Middle frontal gyrus (tissue), 1 donor: Measurements from ENCODE around the gene ACP2.
A peak's percentile ranks its signal among the peaks of the same experiment; 100 is the strongest.

ENCODE experiments used
- DNase-seq: peaks from one replicate; pipeline ENCODE4 v3.0.0-alpha.2; 2015; ENCODE audit warnings: low spot score; ENCODE audit errors: extremely low spot score

Gene ACP2

DNA sequence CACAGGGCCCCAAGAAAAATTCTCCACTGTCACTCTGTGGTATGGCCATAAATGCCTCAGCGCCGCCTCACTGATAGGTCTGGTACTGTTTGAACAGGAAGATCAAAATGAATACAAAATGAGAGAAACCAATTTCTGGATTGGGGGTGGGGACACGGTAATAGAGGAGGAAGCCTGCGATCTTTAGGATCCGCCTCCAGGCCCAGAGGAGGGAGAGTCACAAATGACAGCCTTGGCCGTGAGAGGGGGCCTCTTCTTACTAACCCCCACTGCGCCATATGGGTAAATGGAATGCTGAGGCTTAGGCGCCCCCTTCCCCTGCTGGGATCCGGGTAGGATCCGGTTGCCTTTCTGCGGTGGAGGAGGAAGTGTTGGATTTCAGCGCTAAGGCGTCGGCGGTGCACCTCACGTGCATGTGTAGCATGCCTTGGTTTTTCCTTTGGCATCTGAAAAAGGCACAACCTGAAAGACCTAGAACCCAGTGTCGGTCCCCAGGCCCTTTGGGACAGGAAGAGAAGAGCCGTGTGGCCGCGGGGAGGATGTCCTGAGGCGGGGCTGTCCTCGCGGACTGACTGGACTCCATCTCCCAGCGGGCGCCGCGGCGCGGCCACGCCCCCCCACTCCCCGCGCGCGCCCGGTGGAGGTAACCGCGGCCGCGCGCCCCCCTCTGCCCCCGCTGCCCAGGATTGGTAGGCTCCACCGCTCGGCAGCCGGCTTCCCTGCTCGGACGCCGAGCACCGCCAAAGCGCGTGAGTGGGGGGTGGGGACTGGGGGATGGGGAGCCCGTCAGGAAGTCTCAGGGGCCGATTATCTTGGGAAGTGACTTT is 20.6 kb upstream of the ACP2 start:
- DNase-seq: peak; percentile 77

DNA sequence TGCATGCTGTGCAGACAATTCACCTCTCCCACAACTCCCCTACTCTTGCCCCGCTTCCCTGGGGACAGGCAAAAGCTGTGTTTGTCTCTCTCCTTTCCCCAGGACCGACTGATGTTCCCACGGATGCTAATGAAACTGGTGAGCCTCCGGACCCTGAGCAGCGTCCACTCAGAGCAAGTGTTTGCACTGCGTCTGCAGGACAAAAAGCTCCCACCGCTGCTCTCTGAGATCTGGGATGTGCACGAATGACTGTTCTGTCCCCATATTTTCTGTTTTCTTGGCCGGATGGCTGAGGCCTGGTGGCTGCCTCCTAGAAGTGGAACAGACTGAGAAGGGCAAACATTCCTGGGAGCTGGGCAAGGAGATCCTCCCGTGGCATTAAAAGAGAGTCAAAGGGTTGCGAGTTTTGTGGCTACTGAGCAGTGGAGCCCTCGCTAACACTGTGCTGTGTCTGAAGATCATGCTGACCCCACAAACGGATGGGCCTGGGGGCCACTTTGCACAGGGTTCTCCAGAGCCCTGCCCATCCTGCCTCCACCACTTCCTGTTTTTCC is 19.9 kb upstream of the ACP2 start:
- no peak for DNase-seq

DNA sequence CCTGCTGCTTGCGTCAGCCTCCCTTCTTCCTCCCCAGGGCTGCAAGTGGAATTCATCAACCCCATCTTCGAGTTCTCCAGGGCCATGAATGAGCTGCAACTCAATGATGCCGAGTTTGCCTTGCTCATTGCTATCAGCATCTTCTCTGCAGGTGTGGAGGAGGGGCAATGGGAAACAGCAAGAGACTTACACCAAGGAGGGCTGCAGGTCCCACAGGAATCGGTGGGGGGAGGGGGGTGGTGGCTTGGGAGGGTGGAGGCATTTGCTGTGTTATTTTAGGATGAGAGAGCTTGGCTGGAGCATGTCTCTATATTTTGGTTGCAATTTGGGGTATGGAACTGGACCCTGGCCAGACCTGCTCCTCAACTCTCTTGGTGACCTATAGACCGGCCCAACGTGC is 19.3 kb upstream of the ACP2 start:
- DNase-seq: no peak

DNA sequence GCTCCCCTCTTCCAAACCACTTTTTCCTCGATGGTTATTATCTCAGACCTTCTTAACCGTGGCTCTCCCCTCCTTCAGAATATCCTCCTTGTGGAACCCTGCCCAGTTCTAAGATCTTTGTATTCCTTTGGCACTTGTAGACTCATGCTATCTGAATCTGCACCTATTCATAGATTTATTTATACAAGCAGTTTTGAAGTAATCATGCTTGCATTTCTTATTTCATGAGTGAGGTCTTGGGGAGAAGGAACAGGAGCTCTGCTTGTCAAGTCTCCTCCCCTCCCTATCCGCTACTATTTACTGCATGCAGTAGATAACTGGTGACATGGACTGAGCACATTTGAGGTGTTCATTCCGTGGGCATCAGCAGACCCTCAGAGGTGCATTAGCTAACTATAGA is 15.9 kb upstream of the ACP2 start:
- no peak for DNase-seq

DNA sequence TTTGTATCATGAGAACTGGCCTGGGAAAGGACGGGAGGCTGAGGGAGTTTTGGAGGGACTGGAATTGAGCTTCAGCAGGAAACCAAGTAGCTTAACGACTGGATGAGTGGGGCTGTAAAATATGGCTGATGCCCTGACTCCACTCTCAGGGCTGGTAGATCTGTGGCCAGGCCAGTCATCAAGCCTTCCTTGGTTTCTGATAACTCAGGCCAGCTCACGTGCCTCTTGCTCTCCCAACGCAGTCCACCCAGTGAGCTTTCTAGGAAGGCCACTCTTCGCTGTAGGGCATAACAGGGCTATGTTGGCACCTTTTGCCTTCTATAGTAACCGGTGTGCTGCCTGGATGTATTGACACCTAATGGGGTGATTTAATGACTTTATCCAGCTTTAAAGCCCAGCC is 15.5 kb upstream of the ACP2 start:
- DNase-seq: no peak

DNA sequence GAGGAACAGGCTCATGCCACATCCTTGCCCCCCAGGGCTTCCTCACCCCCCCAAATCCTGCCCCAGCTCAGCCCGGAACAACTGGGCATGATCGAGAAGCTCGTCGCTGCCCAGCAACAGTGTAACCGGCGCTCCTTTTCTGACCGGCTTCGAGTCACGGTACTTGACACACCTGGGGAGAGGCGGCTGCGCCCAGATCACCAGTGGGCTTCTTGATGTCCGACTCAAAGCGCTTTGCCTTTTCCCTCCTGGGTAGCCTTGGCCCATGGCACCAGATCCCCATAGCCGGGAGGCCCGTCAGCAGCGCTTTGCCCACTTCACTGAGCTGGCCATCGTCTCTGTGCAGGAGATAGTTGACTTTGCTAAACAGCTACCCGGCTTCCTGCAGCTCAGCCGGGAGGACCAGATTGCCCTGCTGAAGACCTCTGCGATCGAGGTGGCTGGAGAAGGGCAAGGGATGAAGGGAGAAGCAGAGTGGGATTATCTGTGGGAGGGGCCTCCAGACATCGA is 12.7 kb upstream of the ACP2 start:
- DNase-seq: no peak

DNA sequence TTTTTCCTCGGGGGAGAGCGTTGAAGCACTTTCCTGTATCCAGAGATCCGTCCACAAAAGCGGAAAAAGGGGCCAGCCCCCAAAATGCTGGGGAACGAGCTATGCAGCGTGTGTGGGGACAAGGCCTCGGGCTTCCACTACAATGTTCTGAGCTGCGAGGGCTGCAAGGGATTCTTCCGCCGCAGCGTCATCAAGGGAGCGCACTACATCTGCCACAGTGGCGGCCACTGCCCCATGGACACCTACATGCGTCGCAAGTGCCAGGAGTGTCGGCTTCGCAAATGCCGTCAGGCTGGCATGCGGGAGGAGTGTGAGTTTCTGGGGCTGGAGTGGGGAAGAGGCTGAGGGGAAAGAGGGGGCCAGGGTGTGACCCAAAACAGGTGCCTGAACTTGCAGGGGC is 11.8 kb upstream of the ACP2 start:
- no peak for DNase-seq

DNA sequence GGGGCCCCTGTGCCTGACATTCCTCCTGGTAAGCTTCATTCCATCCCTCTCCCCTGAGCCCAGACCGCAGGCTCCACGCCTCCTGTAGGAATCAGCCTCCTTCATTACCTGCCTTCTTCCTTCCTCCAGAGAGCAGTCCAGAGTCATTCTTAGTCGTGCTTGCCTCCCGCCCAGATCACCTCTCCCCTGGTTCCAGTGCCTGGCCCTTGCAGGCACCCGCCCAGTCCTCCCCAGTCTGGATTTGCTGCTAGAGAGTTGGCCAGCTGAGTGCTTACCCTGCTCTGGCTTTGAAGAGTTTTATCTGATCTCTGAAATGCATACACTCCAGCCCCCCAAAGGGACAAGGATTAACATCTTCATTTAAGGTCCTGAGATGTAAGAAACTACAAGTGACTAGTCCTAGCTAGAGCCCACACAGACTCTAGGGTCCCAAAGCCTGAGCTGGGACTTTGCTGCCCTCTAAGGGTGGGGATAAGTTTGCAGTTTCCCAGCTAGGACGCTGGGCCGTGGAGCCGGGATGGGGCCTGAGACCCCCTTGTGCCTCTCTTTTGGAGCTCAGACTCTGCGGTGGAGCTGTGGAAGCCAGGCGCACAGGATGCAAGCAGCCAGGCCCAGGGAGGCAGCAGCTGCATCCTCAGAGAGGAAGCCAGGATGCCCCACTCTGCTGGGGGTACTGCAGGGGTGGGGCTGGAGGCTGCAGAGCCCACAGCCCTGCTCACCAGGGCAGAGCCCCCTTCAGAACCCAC is 10.8 kb upstream of the ACP2 start:
- DNase-seq: no peak

DNA sequence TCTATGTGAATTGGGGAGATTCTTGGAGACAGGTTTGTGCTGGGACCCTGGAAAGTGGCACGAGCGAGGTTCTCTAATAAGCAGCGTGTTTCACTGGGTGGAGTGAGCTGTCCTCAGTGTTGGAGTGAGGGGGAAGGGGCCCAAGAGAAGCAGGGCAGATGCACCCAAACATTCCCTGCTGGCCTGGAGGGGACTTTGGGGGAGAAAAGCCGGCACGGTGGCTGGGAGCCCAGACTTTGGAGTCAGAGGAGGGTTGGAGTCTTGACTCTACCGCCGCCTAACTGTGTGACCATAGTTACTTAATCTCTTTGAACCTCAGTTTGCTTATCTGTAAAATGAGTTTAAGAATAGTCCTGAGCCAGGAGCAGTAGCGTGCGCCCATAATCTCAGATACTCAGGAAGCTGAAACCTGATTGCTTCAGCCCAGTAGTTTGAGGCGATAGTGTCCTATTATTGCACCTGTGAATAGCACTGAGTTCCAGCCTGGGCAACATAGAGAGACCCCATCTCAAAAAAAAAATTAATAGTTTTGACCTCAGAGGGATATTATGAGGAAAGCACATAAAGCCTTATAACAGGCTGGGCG is 9.8 kb upstream of the ACP2 start:
- DNase-seq: no peak

DNA sequence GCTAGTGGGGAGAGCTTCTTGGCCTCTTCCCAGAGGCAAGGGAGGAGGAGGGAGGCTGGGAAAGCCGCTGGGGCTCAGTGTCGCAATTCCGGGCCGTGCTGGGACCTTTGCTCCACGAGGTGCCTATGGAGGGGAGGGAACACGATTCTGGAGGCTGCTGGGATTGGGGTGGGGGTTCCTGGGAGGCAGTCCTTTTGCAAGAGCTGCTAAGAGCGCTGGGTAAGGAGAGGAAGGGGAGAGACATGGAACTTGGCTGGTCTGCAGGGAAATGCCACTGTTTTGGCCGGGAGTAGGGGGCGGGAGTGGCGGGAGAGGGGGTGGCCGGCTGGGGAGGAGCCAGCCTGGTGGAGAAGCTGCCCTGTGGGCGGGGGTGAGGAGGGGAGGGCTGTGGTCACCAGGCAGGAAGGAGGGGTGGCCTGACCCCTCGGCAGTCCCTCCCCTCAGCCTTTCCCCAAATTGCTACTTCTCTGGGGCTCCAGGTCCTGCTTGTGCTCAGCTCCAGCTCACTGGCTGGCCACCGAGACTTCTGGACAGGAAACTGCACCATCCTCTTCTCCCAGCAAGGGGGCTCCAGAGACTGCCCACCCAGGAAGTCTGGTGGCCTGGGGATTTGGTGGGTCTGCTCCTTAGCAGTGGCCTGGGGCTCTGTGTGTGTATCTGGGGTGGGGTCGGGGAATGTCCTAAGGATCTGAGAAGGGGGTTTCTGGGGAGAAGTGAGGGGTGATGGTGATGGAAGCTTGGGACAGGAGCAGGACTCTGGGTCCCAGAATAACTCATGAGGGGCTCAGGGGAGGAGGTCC is 9.1 kb upstream of the ACP2 start, which contains the start of gene NR1H3:
Gene NR1H3, plus strand, starts transcription at position 480 of the 800 bp plus-strand sequence. CDS start 1,221 bp downstream, outside the sequence.
- no peak for DNase-seq

DNA sequence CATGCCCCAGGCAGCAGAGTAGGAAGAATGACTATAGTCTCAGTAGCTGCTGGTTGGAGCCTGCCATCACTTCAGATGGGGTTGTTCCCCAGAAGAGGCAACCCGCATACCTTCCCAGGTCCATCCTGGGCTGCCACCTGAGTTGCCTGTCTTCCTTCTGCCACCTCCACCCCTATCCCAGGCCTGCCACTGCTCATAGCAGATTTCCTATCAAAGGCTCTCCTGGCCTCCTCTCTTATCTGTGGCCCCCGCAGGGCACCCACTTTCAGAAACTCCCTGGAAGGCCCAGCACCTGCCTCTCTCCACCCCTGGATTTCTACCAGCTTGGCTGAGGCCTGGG is 8.5 kb upstream of the ACP2 start:
- DNase-seq: no peak

DNA sequence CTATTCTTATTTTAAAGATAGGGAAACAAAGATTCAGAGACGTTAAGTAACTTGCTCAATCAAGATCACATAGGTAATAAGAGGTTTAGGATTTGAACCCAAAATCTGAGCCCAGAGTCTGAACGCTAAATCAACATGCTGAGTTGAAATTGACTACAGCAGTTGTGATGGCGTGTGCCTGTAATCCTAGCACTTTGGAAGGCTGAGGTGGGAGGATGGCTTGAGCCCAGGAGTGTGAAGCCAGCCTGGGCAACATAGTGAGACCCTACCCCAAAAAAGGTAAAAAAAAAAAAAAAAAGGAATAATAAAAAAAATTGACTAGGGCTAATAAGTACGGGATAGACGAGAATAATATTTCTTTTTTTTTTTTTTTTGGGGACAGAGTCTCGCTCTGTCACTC is 7.8 kb upstream of the ACP2 start:
- no peak for DNase-seq

DNA sequence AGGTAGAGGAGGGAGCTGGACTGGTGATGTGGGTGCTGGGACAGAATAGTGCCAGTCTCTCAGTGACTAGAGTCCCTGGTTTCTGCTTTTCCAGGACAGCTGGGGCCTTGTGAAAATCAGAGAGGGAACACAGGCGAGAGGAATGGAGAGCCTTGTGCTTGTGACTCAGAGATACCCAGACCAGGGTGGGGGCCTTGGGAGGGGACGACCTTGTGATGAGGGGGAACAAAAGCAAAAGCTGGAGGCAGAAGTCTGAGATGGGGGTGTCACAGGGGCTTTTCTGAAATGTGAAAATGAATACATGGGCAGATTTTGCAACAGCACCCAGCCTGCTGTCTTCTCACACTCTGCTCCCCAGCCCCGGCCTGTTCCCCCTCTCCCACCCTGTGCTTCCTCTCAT is 5.8 kb upstream of the ACP2 start:
- no peak for DNase-seq

DNA sequence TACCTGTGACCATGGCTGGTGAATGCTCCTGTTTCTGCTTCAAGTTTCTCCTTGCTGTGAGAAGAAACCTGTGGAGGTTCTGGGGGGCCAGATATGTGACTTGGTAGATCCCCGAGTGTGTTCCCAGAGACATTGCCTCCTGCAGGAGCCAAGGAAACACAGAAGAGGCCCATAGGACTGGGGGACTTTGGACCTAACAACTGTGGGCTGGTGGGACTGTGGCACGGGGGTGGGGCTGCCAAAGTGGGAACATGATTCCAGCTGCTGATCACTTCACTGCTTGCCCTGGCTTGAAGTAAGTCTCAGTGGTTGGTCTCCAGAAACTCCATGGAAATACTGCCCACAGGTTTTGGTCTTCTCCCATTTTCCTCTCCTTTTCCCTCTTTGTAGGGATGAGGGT is 5.0 kb upstream of the ACP2 start:
- no peak for DNase-seq

DNA sequence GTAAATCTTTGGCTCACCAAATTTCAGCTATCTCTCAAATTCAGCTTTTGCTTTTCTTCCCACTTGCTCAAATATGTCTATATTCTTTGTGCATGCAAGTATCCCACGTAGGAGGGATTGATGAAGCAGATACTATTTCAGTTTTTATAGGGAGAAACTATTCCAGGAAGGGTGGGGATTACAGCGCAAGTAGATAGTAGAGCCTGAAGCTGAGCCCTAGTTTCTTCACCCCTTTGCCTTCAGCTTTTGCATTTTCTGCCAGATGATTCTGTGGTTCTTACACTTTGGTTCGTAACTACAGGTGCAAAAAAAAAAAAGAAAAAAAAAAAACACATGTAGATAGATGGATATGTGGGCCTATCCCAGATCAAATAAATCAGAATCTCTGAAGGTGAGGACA is 3.1 kb upstream of the ACP2 start:
- DNase-seq: no peak

DNA sequence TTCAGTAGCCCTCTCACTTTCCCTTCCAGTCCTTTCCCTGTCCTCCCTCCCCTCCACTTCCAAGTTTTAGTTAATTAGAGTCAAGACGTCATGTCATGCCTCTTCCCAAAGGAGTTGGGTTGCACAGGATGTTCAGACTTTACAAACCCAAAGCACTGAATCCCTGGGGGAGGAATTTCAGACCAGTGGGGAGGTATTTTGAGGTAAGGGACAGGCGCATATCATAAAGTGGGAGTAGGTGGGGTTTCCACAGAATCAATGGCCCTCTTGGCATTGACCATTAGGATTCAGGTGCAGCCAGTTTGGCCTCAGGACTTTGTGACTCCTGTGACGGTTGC is 733 bp upstream of the ACP2 start:
- no peak for DNase-seq

DNA sequence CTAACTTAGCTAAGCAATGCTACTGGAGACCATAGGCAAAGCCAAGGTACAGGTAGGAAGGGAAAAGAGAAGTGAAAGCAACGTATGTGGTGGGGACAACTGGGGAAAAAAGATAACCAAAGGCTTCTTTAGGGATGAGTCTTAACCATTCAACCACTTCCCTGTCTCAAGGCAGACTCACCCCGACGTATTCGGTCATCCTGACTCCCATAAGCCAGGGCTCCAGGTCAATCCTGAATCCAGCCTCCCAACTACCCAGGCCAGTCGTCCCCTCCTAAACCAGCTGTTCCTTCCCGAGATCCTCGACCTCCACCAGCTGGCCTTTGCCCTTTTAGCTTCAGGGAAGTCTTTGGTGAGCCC is 330 bp downstream of the ACP2 start:
- DNase-seq: no peak

DNA sequence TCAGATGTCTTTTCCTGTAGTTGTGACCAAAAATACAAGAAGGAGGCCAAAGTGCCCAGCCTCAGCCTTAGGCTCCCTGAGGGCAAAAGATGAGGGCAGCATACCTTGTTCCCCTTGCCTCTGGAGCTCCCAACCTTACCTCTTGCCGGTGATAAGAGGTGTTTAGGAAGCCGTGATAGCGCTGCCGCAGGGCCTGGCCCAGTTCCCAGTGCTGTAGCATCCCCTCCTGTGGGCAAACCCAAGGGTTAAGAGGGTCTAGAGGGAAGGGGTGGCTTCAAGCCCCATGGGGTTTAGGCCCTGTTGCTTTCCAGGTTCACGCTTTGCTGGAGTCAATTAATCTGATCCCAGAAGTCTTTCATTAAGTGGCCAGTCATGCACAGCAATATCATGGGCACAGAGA is 1.1 kb downstream of the ACP2 start:
- no peak for DNase-seq

DNA sequence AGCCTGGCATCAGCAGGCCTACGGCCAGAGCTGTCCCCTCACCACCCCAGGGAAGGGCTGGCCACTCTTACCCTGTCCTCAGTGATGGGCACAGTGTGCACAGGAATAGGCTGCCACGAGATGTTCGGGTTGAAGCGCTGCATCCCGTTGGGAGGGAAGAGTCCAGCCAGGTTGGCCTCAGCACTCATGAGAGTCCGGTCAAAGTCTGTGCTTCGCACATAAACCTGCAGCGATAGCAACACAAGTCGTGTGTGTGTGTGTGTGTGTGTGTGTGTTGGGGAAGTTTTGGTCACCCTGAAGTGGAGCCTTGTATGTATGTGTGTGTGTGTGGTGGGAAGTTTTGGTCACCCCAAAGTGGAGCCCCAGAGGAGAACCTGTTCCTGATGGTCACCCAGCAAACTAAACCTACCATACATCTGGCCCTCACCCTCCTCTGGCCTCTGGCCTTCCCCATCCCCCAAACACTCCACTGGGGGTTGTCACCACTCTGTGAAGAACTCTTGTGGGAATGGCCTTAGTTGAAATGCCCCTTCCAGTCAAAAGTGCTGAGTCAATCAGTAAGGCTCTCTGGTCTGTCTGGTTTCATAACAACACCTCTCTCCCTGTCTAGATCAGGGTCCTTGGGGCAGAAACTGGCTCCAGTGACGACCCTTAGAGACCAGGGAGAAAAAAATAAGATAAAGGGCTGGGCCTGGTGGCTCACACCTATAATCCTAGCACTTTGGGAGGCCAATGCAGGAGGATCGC is 2.8 kb downstream of the ACP2 start:
- DNase-seq: no peak

DNA sequence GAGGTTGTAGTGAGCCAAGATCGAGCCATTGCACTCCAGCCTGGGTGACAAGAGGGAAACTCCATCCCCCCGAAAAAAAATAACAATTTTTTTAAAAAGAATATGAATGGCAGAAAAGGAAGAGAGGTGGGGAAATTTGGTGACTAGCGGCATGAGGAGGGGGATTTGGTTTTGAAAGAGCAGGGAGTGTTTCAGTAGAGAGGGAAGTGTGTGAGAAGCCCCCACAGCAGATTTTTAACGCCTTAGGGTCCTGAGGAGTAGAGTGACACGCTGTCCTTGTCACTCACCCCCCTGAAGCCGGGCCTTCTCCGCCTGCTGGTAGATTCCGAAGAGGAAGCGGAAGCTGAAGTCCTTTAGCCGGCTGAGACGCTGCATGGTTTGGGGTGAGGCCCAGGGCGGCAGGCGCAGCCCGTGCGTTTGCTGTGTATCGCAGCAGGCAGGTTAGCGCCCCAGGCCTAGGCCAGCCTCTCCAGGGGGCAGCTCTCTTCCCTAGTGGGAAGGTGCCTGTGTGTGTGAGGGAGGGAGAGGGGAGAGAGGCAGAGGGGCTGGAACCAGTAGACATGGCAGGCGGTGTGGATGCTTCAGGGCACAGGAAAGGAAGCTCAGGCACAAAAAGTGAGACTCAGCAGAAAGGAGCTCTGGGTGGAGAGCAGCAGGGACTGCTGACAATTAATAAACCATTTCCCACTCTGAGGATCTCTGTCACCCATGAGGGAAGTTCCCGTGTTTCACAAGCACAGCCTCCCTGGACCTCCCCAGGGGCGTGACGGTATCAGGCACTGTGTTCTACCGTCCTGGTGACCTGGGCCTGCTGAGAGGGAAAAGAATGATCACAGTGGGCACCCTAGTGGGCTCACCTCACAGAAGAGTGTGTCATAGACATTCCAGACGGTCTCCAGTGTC is 3.9 kb downstream of the ACP2 start:
- DNase-seq: no peak
